Measurements from ENCODE around the gene FIGNL1. TPM values are rescaled to one million over a fixed set of nuclear protein-coding genes. Genes with fewer than 3 reads are reported as not detected.
"Not testable (repeated sequence)": the region's sequence is repeated elsewhere in the genome, so short reads cannot be mapped to it uniquely, and the experiment has no call there.

FIGNL1 gene
- total and polyA plus RNA-seq, 2 donors (not counting 3 experiments of a cell fraction or from before 2014, with no cell fraction given), result 20.8 to 49.3 TPM

DNA sequence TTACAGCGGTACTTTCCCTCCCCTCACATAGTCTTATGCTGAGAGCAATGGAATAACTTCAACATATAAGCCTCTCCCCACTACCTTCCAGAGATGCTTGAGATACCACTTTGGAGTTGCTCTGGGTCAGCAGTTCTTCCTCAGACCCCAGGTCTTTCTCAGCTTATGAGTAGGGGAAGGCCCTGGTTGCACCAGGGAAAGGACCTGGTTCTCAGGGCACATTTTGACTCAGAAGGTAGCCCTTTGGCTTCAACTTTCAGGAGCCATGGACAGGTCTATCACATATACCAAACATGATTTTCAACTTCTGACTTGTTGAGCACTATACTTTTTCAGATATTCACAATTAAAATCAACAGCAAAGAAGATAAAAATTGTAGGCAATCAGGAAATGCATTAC, 11.5 kb upstream of the FIGNL1 start:
- no peak for TF ChIP-seq FOS (IDR thresholded peaks at IDR 0.05; ENCODE audit: borderline replicate concordance, insufficient read depth, low read length)
- TF ChIP-seq POLR2A (IDR thresholded peaks at IDR 0.05; ENCODE audit: low read depth, low read length), result no peak
- TF ChIP-seq EZH2 (IDR thresholded peaks at IDR 0.05; ENCODE audit: borderline replicate concordance, low read depth, low read length, severe bottlenecking), result no peak
- TF ChIP-seq, protein P1, sequence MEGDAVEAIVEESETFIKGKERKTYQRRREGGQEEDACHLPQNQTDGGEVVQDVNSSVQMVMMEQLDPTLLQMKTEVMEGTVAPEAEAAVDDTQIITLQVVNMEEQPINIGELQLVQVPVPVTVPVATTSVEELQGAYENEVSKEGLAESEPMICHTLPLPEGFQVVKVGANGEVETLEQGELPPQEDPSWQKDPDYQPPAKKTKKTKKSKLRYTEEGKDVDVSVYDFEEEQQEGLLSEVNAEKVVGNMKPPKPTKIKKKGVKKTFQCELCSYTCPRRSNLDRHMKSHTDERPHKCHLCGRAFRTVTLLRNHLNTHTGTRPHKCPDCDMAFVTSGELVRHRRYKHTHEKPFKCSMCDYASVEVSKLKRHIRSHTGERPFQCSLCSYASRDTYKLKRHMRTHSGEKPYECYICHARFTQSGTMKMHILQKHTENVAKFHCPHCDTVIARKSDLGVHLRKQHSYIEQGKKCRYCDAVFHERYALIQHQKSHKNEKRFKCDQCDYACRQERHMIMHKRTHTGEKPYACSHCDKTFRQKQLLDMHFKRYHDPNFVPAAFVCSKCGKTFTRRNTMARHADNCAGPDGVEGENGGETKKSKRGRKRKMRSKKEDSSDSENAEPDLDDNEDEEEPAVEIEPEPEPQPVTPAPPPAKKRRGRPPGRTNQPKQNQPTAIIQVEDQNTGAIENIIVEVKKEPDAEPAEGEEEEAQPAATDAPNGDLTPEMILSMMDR (IDR thresholded peaks at IDR 0.05; ENCODE audit: extremely low read depth in 1 of 2, insufficient read depth in 1 of 2, low read depth in 1 of 2, low read length in 2 of 2), result no peak
- no peak for TF ChIP-seq GATA2 (IDR thresholded peaks at IDR 0.05; ENCODE audit: insufficient read depth, insufficient read length, low read depth, low read length)
- TF ChIP-seq MYC (IDR thresholded peaks at IDR 0.05; ENCODE audit: low read depth, low read length), result no peak
- TF ChIP-seq POLR2AphosphoS5 (IDR thresholded peaks at IDR 0.05; ENCODE audit: insufficient read depth, low read depth, low read length), result no peak
- TF ChIP-seq, protein P2, sequence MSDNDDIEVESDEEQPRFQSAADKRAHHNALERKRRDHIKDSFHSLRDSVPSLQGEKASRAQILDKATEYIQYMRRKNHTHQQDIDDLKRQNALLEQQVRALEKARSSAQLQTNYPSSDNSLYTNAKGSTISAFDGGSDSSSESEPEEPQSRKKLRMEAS (IDR thresholded peaks at IDR 0.05; ENCODE audit: insufficient read depth, insufficient read length), result no peak
- dilution Hi-C loops (cut with MboI; ENCODE audit: extremely low pct_ligation_motif_present, low sequenced_read_pairs), result no loop called here
- H3K4me3 ChIP-seq (replicated peaks in 1 of 3; ENCODE audit: insufficient read depth in 1 of 3, low read depth in 1 of 3, low read length in 3 of 3), result no peak overlapping the region
- H3K9me3 ChIP-seq (replicated peaks; ENCODE audit: control insufficient read depth, insufficient read depth, low read length), result no peaks in the 10 kb centered on the region
- H4K20me1 ChIP-seq (replicated peaks; ENCODE audit: control insufficient read depth, extremely low read depth, insufficient read depth, low read length), result no peaks in the 10 kb centered on the region
- H3K27me3 ChIP-seq (ENCODE audit: control insufficient read depth in 2 of 2, insufficient read depth in 2 of 2, low read length in 2 of 2), result peaks cover 2 to 17% of the 10 kb centered on the region in 2 experiments
- no peak for FAIRE-seq
- H3K36me3 ChIP-seq (ENCODE audit: control insufficient read depth in 2 of 2, extremely low read depth in 1 of 2, insufficient read depth in 2 of 2, low read length in 2 of 2), result no peaks in the 10 kb centered on the region
- H3K4me1 ChIP-seq (ENCODE audit: control insufficient read depth, extremely low read depth, insufficient read depth, low read length), result peaks cover 4% of the 10 kb centered on the region
- DNase-seq (ENCODE audit: low read depth, low spot score), result no peak
- BruUV-seq (replicated peaks), result no TSS peak
- H3K4me2 ChIP-seq (ENCODE audit: insufficient read depth, low read length), result no peak overlapping the region
- no peak overlapping the region for H3K9ac ChIP-seq (replicated peaks; ENCODE audit: extremely low read depth, insufficient read depth, low read length)
- POLR2A ChIA-PET, result interaction anchor here (0.6 kb wide), 1 partner anchor 493 kb away, joined by 3 read pairs; no protein-coding TSS in a partner anchor
- CTCF ChIA-PET, result no interaction called here
- intact Hi-C loops (cut with micrococcal nuclease), result no loop called here
- no peaks in the 10 kb centered on the region for H3K9me1 ChIP-seq (replicated peaks; ENCODE audit: control insufficient read depth, extremely low read depth, insufficient read depth, low read length)
- no peak overlapping the region for H3K27ac ChIP-seq (ENCODE audit: insufficient read depth, low read depth, low read length)
- no peak overlapping the region for H2AFZ ChIP-seq (ENCODE audit: low read depth, low read length)
- H3K79me2 ChIP-seq (ENCODE audit: control insufficient read depth, insufficient read depth, low read length), result no peaks in the 10 kb centered on the region

DNA sequence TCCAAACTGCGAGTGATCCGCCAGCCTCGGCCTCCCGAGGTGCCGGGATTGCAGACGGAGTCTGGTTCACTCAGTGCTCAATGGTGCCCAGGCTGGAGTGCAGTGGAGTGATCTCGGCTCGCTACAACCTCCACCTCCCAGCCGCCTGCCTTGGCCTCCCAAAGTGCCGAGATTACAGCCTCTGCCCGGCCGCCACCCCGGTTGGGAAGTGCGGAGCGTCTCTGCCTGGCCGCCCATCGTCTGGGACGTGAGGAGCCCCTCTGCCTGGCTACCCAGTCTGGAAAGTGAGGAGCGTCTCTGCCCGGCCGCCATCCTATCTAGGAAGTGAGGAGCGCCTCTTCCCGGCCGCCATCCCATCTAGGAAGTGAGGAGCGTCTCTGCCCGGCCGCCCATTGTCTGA, 9.0 kb upstream of the FIGNL1 start:
- H2AFZ ChIP-seq (ENCODE audit: low read depth, low read length); CTCF ChIA-PET; FAIRE-seq; intact Hi-C loops (cut with micrococcal nuclease); H4K20me1 ChIP-seq (replicated peaks; ENCODE audit: control insufficient read depth, extremely low read depth, insufficient read depth, low read length); POLR2A ChIA-PET; H3K36me3 ChIP-seq (ENCODE audit: control insufficient read depth in 2 of 2, extremely low read depth in 1 of 2, insufficient read depth in 2 of 2, low read length in 2 of 2); H3K9ac ChIP-seq (replicated peaks; ENCODE audit: extremely low read depth, insufficient read depth, low read length); H3K9me3 ChIP-seq (replicated peaks; ENCODE audit: control insufficient read depth, insufficient read depth, low read length); dilution Hi-C loops (cut with MboI; ENCODE audit: extremely low pct_ligation_motif_present, low sequenced_read_pairs); H3K27ac ChIP-seq (ENCODE audit: insufficient read depth, low read depth, low read length); H3K4me2 ChIP-seq (ENCODE audit: insufficient read depth, low read length); BruUV-seq (replicated peaks); H3K4me3 ChIP-seq (replicated peaks in 1 of 3; ENCODE audit: insufficient read depth in 1 of 3, low read depth in 1 of 3, low read length in 3 of 3); H3K4me1 ChIP-seq (ENCODE audit: control insufficient read depth, extremely low read depth, insufficient read depth, low read length); H3K79me2 ChIP-seq (ENCODE audit: control insufficient read depth, insufficient read depth, low read length); H3K9me1 ChIP-seq (replicated peaks; ENCODE audit: control insufficient read depth, extremely low read depth, insufficient read depth, low read length); DNase-seq (ENCODE audit: low read depth, low spot score): not testable (repeated sequence)
- H3K27me3 ChIP-seq (ENCODE audit: control insufficient read depth in 2 of 2, insufficient read depth in 2 of 2, low read length in 2 of 2), result peaks cover 6 to 23% of the 10 kb centered on the region in 2 experiments

DNA sequence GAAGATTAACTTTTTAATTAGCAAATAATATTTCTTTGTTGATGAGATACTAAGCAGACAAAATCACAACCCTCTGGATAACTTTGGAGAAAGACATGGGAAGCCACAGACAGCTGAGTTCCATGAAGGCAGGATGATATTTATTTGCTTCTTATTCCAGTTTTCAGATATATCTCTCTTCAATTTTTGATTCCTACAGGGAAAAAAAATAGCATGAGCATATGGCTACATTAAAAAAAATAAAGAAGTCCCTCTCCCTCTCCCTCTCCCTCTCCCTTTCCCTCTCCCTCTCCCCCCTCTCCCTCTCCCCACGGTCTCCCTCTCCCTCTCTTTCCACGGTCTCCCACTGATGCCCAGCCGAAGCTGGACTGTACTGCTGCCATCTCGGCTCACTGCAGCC, 8.5 kb upstream of the FIGNL1 start:
- H3K4me3 ChIP-seq (replicated peaks in 1 of 3; ENCODE audit: insufficient read depth in 1 of 3, low read depth in 1 of 3, low read length in 3 of 3); DNase-seq (ENCODE audit: low read depth, low spot score); H4K20me1 ChIP-seq (replicated peaks; ENCODE audit: control insufficient read depth, extremely low read depth, insufficient read depth, low read length); FAIRE-seq; H3K36me3 ChIP-seq (ENCODE audit: control insufficient read depth in 2 of 2, extremely low read depth in 1 of 2, insufficient read depth in 2 of 2, low read length in 2 of 2); POLR2A ChIA-PET; H3K9me3 ChIP-seq (replicated peaks; ENCODE audit: control insufficient read depth, insufficient read depth, low read length); intact Hi-C loops (cut with micrococcal nuclease); H3K27ac ChIP-seq (ENCODE audit: insufficient read depth, low read depth, low read length); H3K9me1 ChIP-seq (replicated peaks; ENCODE audit: control insufficient read depth, extremely low read depth, insufficient read depth, low read length); dilution Hi-C loops (cut with MboI; ENCODE audit: extremely low pct_ligation_motif_present, low sequenced_read_pairs); H3K9ac ChIP-seq (replicated peaks; ENCODE audit: extremely low read depth, insufficient read depth, low read length); H2AFZ ChIP-seq (ENCODE audit: low read depth, low read length); H3K4me1 ChIP-seq (ENCODE audit: control insufficient read depth, extremely low read depth, insufficient read depth, low read length); BruUV-seq (replicated peaks); H3K79me2 ChIP-seq (ENCODE audit: control insufficient read depth, insufficient read depth, low read length); H3K4me2 ChIP-seq (ENCODE audit: insufficient read depth, low read length): not testable (repeated sequence)
- CTCF ChIA-PET, result interaction anchor here (0.6 kb wide), 1 partner anchor 76 kb away, joined by 3 read pairs; no protein-coding TSS in a partner anchor
- H3K27me3 ChIP-seq (ENCODE audit: control insufficient read depth in 2 of 2, insufficient read depth in 2 of 2, low read length in 2 of 2), result peaks cover 8 to 23% of the 10 kb centered on the region in 2 experiments

All from endothelial cell of umbilical vein (primary cell).